HG03558 (cell line): ENCODE data around the gene MROH2B.

Experiments
- ATAC-seq: cut with Tn5 transposase; IDR thresholded peaks from one replicate; pipeline ENCODE4 v1.9.1; 2021; ENCODE audit warnings: moderate number of reproducible peaks; ENCODE audit not compliant: unreplicated experiment; ENCODE audit errors: extremely low read depth

The MROH2B gene

DNA sequence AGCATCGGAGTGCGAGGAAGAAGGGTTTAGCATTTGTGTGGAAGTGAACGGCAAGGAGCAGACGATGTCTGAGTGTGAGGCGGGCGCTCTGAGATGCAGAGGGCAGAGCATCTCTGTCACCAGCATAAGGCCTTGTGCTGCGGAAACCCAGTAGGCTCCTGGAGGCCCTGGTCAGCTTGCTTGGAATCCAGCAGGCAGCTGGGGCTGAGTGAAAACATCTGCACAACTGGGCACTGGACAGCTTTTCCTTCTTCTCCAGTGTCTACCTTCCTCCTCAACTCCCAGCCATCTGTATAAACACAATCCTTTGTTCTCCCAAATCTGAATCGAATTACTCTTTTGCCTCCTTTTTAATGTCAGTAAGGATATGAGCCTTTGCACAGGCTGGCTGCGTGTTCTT is 89.7 kb downstream of the MROH2B start:
- no peak for ATAC-seq

DNA sequence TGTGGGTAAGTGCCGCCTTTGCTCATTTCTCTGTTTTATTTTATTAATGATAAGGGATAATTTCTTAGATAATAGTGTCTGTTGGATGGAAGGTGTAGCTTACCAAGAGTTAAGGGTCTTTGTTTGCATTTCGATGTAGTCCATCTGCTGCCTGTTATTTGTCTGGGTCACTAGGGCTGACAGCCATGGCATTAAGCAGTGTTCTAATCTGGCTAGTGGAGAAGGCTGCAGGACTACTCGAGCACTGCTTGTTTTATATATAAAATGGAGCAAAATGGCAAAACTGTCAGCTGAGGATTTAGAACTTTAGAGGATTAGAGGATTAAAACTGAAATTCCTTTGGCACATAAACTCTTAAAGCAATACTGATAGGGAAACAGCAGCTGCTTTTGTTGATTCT is 94.3 kb downstream of the MROH2B start:
- ATAC-seq, result no peak

DNA sequence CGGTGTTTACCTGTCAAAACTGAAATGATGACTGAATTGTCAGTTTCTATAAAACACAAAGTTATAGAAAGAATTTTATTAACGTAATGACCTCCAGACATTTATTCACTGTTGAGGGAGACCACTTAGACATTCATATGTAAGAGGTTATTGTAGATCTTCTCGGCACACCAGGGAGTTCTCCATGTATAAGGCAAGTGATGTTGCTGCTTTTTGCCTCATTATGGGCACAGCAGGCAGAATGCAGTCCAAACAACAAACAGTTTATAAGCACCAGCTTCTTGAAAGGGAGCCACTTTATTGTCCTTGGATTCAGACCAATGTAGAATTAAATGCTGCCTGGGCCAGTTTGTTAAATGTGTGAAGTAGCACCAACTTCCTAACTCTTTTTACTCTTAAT is 95.1 kb downstream of the MROH2B start:
- ATAC-seq, result no peak

DNA sequence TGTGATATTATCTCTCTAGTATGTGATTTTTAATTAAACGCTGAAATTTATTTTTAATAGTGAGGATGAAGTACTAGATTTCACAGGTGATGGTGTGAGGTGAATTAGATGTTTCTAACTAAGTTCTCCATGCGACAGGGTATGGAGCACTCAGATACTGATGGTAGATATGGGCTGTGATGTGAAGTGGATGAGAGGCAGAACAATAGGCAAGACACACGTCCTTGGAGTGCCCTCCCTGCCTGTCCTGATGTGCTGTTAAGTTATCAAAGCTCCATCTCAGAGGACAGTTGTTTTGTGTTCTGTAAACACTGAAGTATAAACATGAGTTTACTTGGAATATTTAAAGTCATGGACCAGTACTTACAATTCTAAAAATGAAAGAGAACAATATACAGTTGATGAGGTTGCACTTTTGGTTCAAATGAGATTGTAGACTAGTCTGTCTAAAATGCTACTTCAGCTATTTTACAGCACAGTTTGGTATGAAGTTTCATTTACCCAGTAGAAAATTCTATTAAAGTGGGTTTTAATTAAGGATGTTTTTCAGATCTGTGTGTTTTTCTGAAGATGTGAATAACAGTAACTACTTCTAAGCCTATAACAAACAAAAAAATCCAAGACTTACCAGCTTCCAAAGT is 97.7 kb downstream of the MROH2B start:
- no peak for ATAC-seq

DNA sequence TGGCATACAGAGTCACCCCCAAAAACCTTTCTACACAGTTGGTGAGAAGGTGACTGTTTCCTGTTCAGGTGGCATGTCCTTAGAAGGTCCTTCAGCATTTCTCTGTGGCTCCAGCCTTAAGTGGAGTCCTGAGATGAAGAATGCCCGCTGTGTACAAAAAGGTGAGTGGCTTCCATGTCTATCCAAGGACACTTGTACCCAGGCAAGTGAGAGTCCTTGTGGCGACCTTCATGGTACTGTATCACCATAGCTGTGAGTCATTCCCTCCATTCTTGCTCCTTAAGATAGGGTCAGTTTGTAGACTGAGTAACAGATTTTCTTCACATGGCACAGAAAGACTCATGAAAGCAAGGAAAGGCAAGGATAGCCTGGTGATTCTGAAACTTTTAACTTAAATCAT is 98.7 kb downstream of the MROH2B start:
- ATAC-seq, result no peak

DNA sequence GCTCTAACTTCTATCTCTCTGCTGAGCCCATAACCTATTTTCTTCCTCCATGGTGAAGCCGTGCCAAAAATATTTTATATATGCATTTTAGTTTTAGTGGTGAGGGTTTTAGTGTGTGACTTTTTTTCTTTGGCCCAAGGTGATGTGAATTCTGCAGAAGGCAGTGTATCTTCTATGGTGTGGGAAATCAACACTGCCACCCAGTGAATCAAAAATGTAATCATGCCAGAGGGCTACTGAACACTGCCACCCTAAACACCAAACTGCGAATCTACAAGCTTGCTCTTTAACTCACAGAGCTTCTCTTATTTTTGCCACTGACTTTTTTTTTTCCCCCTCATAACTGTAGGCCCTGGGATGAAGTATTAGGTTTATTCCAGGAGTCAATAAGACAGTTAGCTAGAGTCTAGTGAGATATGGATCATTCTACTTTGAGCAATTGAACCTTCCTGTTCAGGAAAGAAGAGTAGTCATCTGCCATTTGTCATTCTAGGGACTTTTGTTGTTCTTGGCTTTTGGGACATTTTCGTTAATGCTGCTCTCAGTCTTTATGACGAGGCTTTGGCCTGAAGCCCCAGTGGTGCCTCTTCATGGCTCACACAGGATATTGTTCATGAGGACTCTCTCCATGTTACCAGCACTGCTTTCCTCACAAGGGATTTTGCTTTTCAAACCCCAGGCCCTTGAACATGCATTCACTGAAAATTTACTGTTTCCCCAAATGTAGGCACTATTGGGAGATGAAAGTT is 108.8 kb downstream of the MROH2B start:
- ATAC-seq, result no peak

DNA sequence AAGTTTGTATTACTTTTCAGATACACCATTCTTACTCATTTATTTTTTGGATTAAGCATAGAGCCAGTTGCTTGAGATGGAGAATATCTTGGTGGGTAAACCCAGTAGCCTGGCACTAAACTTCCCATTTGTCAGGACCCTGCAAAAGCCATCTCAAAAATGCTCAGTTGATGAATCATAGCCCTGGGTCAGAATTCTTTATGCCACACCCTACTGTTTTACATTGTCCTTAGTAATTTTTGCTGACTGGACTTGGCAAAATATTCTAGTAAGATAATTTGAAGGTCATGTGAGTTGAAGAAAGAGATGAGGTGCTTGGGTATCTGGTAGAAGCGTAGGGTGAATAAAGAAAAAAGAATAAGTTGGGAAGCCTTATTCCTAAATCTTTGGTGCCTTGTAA is 111.1 kb downstream of the MROH2B start:
- ATAC-seq, result no peak

DNA sequence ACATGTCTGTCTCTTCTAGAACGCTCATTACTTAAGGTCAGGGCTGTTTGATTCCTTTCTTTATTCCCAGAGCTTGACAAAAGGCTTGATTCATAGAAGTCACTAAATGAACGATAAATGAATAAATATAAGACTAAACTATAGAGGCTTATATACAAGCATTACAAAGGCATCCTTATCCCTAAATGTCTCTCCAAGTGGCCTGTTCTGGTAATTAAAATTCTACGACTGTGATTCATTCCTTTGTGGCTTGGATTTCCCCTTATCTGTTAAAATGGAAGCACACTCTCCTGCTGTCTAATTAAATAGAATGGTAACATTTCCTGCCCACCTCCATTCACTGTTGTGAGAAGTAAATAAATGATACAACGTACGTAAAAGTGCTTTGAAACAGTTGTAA is 112.3 kb downstream of the MROH2B start:
- no peak for ATAC-seq

DNA sequence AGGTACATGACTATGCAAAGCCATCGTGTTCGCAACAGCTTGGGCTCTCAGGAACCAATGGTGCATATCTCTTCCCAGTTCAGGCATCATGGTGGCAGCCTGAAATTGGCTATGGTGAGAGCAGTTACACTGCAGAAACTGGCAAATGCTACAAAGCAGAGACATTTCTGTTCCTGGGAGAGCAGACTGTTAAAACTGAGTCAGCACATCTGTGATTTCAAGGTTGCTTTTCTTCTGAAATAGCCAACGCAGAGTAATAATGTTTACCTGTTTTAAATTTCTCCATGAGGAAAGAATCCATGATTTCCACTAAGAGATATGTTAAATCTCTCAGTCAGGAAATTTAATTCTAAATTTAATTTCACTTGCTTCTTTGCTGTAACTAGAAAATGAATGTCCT is 114.1 kb downstream of the MROH2B start:
- ATAC-seq, result no peak

DNA sequence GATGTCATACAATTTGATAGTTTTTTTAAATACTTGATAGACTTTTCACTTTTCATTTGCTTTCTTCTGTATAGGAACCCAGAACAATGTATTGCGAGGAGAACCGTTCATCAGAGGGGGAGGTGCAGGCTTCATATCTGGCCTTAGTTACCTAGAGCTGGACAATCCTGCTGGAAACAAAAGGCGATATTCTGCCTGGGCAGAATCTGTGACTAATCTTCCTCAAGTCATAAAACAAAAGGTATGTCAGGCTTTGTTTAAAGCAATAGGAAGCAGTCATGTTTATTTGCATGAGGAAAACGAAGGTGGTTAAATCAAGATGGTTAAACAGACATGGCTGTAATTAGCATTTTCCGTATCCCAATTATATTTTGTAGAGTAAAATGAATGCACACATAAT is 115.8 kb downstream of the MROH2B start:
- ATAC-seq, result no peak
